Adrenal gland (tissue), 12 donors: Measurements from ENCODE around the gene GUK1. TPM values are rescaled to one million over a fixed set of nuclear protein-coding genes. Genes with fewer than 3 reads are reported as not detected.

Source experiments
- DNase-seq, 7 donors: peaks; one replicate each; pipeline ENCODE4 v3.0.0-alpha.2; 2019 to 2020
- H3K27ac ChIP-seq, 5 donors: fragments of 200-600 bp; sonication (generic) in 4 of 5; 1 replicate in 3 of 5; 2 replicates in 2 of 5; pipeline versions ENCODE4 v1.5.1 to v1.8.0; 2016 to 2020; ENCODE audit warnings: mild to moderate bottlenecking in 1 of 5
- H3K27me3 ChIP-seq: fragments of 200-600 bp; 2 replicates; pipeline ENCODE4 v1.8.0; 2021
- H3K36me3 ChIP-seq, 2 donors: fragments of 200-600 bp; replicated peaks in 1 of 2; 1 replicate in 1 of 2; 2 replicates in 1 of 2; pipeline versions ENCODE4 v1.5.1 to v1.8.0; 2018 to 2022
- H3K4me1 ChIP-seq, 2 donors: fragments of 200-600 bp; replicated peaks in 1 of 2; 1 replicate in 1 of 2; 2 replicates in 1 of 2; pipeline versions ENCODE4 v1.5.1 to v1.8.0; 2018 to 2021
- H3K4me3 ChIP-seq, 4 donors: fragments of 200-600 bp; sonication (generic) in 3 of 4; one replicate each; pipeline ENCODE4 v1.5.1; 2016 to 2018
- H3K9me3 ChIP-seq, 3 donors: fragments of 200-600 bp; sonication (generic) in 1 of 3; replicated peaks in 1 of 3; 1 replicate in 2 of 3; 2 replicates in 1 of 3; pipeline versions ENCODE4 v1.5.1 to v1.8.0; 2016 to 2021
- POLR2A ChIP-seq, 2 donors: fragments of 450-650 bp; IDR thresholded peaks; one replicate each; pipeline ENCODE4 v1.6.1; 2017; ENCODE audit warnings: antibody characterized with exemption in 2 of 2, mild to moderate bottlenecking in 2 of 2, moderate library complexity in 1 of 2
- WGBS, 4 donors: extraction: QIAGEN DNeasy Blood & Tissue Kit in 2 of 4; methylation state at CpG; one replicate each; pipeline versions ENCODE4 v1.1.5 to v1.1.7; 2013 to 2017; 5-methylcytosine and 5-hydroxymethylcytosine counted together
- intact Hi-C, 2 donors: fragments of 100-400 bp; cut with DNase I; formaldehyde crosslinking; loops; one replicate each; pipeline versions ENCODE4 v1.14.1 to v1.15.0; 2022 to 2023
- polyA plus RNA-seq, 3 donors: library from polyadenylated mRNA; stranded (reverse); fragments of 200-250 nt in 2 of 3; fragments of 350-450 nt in 1 of 3; fragmentation: Illumina TruSeq in 1 of 3; extraction: RNeasy Lipid Tissue Mini Kit (QIAGEN cat#74804) in 1 of 3; gene quantifications; one replicate each; pipeline ENCODE4 v1.2.3, GENCODE V29; 2013 to 2014
- total RNA-seq, 9 donors: library from RNA; depleted of rRNA in 4 of 9; stranded (reverse); fragments of >200 nt in 4 of 9; fragments of 120-200 nt in 1 of 9; fragmentation: NEBNext Ultra II Directional in 1 of 9; extraction: Animal tissue kit (Norgen Biotek cat#: 25700) in 1 of 9; gene quantifications; one replicate each; pipeline versions ENCODE4 v1.1.0 to v1.2.4, GENCODE V29; 2013 to 2023
- TF ChIP-seq, protein P1 (sequence below), 6 experiments: fragments of 450-650 bp in 4 of 6; fragments of 200-600 bp in 2 of 6; sonication (generic) in 1 of 6; IDR thresholded peaks; 1 replicate in 5 of 6; 2 replicates in 1 of 6; pipeline versions ENCODE4 v1.5.1 to v1.8.0; 2016 to 2021; ENCODE audit warnings: antibody characterized with exemption in 6 of 6, mild to moderate bottlenecking in 2 of 6, moderate library complexity in 1 of 6
- donor health status: healthy with polysubstance abuse.
- donor health status: Bipolar disorder and iron deficiency.
- donor health status: DM: yes; HTN: yes; CAD: no.
- donor health status: DM: no; HTN: no; CAD: no.
- donor health status: DM: no; HTN: no; CAD: no.
- donor health status: DM: yes; HTN: yes; CAD: no.

GUK1 gene
- total and polyA plus RNA-seq, 12 donors: 42.3 to 427 (median 236) TPM

- intact Hi-C loops: no loop called here
- TF ChIP-seq, protein P1, sequence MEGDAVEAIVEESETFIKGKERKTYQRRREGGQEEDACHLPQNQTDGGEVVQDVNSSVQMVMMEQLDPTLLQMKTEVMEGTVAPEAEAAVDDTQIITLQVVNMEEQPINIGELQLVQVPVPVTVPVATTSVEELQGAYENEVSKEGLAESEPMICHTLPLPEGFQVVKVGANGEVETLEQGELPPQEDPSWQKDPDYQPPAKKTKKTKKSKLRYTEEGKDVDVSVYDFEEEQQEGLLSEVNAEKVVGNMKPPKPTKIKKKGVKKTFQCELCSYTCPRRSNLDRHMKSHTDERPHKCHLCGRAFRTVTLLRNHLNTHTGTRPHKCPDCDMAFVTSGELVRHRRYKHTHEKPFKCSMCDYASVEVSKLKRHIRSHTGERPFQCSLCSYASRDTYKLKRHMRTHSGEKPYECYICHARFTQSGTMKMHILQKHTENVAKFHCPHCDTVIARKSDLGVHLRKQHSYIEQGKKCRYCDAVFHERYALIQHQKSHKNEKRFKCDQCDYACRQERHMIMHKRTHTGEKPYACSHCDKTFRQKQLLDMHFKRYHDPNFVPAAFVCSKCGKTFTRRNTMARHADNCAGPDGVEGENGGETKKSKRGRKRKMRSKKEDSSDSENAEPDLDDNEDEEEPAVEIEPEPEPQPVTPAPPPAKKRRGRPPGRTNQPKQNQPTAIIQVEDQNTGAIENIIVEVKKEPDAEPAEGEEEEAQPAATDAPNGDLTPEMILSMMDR (IDR thresholded peaks at IDR 0.05): no peak
- TF ChIP-seq POLR2A (IDR thresholded peaks at IDR 0.05): no peak
- 68 to 92% (median 74%) methylated on average over 2 to 15 of the region's 15 CpGs for WGBS, 4 donors
- Histone ChIP-seq H3K36me3 (no peaks in the 10 kb centered on the region), H3K9me3 (no peaks in the 10 kb centered on the region), H3K4me3 (no peak overlapping the region), H3K27ac (no peak overlapping the region), H3K27me3 (peaks cover 7% of the 10 kb centered on the region), H3K4me1 (no peaks in the 10 kb centered on the region)
- DNase-seq: no peak
Measured at GRCh38 chr1:228160201-228160761, 20.2 kb downstream of the GUK1 start.

DNA sequence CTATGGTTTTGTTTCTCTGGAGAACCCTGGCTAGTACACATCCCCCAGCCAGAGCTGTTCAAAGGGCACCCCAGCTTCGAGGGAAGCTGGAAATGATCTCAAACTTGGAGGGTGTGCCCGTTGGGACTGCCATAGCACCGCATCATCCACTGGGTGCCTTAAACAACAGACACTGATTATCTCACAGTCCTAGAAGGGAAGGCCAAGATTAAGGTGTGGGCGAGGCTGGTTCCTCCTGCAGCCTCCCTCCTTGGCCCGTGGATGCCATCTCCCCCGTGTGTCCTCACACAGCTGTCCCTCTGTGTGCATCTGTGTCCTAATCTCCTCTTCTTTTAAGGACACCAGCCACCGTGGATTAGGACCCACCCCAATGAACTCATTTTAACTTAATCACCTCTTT lies 21.3 kb downstream of the GUK1 start:
- Histone ChIP-seq H3K36me3 (no peaks in the 10 kb centered on the region), H3K27ac (peak overlapping the region in 2 of 5 donors; percentile 22 to 98), H3K9me3 (no peaks in the 10 kb centered on the region), H3K4me1 (peaks cover 0 to under 1% of the 10 kb centered on the region in 2 donors), H3K4me3 (no peak overlapping the region), H3K27me3 (peaks cover 7% of the 10 kb centered on the region)
- TF ChIP-seq, protein P1 (IDR thresholded peaks at IDR 0.05): no peak
- no peak for TF ChIP-seq POLR2A (IDR thresholded peaks at IDR 0.05)
- DNase-seq: no peak
- intact Hi-C loops: no loop called here
- WGBS, 4 donors: 41 to 52% (median 43%) methylated on average over 6 to 7 of the region's 7 CpGs

- no peak overlapping the region for H3K4me3 ChIP-seq
- peaks cover 0 to 5% of the 10 kb centered on the region in 2 donors for H3K4me1 ChIP-seq
- 72 to 78% (median 73%) methylated on average over 8 to 9 of the region's 9 CpGs for WGBS, 4 donors
- no peaks in the 10 kb centered on the region for H3K36me3 ChIP-seq
- intact Hi-C loops: no loop called here
- no peak for DNase-seq
- H3K27me3 ChIP-seq: peaks cover 7% of the 10 kb centered on the region
- no peak for TF ChIP-seq POLR2A (IDR thresholded peaks at IDR 0.05)
- TF ChIP-seq, protein P1 (IDR thresholded peaks at IDR 0.05): no peak
- no peaks in the 10 kb centered on the region for H3K9me3 ChIP-seq
- peak overlapping the region in 2 of 5 donors; percentile 22 to 98 for H3K27ac ChIP-seq
Measured at GRCh38 chr1:228161866-228162265, 21.8 kb downstream of the GUK1 start.

DNA sequence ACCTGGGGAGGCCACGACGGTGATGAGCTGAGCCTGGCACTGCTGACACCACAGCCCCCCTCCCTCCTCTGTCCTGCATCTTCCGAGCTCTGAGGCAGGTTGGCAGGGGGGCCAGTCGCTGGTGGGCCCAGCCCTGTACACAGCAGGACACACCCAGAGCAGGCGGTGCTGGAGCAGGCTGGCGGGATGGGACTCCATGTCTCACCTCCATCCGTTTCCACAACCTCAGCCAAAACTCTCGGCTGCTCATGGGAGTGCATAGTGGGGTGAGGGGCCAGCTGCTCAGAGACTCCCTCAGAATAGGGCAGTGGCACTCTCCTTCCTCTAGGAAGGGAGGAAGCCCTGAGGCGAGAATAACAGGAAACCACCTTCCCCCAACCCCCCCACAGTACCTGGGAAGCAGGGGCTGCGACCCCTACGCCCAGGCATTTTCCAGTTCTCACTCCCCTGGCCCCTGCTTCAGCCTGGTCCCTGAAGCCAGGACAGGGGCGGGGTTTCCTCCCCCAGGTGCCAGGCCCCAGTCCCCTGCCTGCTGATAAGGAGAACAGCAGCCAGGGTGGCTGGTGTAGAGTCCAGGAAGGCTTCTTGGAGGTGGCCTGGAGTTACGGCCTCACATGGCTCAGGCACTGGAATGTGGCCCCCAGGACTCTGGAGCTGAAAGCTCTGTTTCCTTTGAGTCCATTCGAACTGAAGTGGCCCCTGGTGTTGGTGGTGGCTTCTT lies 22.4 kb downstream of the GUK1 start:
- Histone ChIP-seq H3K27me3 (peaks cover 7% of the 10 kb centered on the region), H3K9me3 (no peaks in the 10 kb centered on the region), H3K4me1 (peaks cover 0 to 8% of the 10 kb centered on the region in 2 donors), H3K27ac (peak overlapping the region in 3 of 5 donors; percentile 46 to 98 (median 68)), H3K36me3 (no peaks in the 10 kb centered on the region), H3K4me3 (no peak overlapping the region)
- TF ChIP-seq POLR2A (IDR thresholded peaks at IDR 0.05): no peak
- TF ChIP-seq, protein P1 (IDR thresholded peaks at IDR 0.05): no peak
- DNase-seq: peak in 6 of 7 donors; percentile 45 to 76 (median 50)
- intact Hi-C loops: no loop called here
- WGBS, 4 donors: 14 to 28% (median 18%) methylated on average over 7 to 14 of the region's 14 CpGs
